Endodermal cell (in vitro differentiated cells): ENCODE measurements around the gene CACNG7. TPM values are rescaled to one million over a fixed set of nuclear protein-coding genes. Genes with fewer than 3 reads are reported as not detected.

ENCODE experiments used
- DNase-seq: peaks from one replicate; pipeline ENCODE4 v3.0.0-alpha.2; 2017
- H3K27ac ChIP-seq: 2 replicates; pipeline ENCODE4 v1.5.1; 2013; ENCODE audit warnings: mild to moderate bottlenecking, low read depth, low read length, moderate library complexity
- H3K27me3 ChIP-seq: 2 replicates; pipeline ENCODE4 v1.6.1; 2013; ENCODE audit warnings: mild to moderate bottlenecking, low read length, moderate library complexity; ENCODE audit not compliant: insufficient read depth, control insufficient read depth, poor library complexity, severe bottlenecking
- H3K36me3 ChIP-seq: 2 replicates; pipeline ENCODE4 v1.7.0; 2013; ENCODE audit warnings: mild to moderate bottlenecking, low read length, moderate library complexity; ENCODE audit not compliant: control insufficient read depth, insufficient read depth
- H3K4me1 ChIP-seq: one replicate; pipeline ENCODE4 v1.7.0; 2013; ENCODE audit warnings: low read length; ENCODE audit not compliant: control insufficient read depth, insufficient read depth
- H3K4me3 ChIP-seq: 2 replicates; pipeline ENCODE4 v1.5.1; 2013; ENCODE audit warnings: mild to moderate bottlenecking, low read length, moderate library complexity
- H3K9ac ChIP-seq: 2 replicates; pipeline ENCODE4 v1.6.1; 2013; ENCODE audit warnings: mild to moderate bottlenecking, low read length, moderate library complexity; ENCODE audit not compliant: poor library complexity, severe bottlenecking; ENCODE audit errors: extremely low read depth
- H3K9me3 ChIP-seq: 2 replicates; pipeline ENCODE4 v1.6.1; 2013; ENCODE audit warnings: mild to moderate bottlenecking, low read length, moderate library complexity; ENCODE audit not compliant: control insufficient read depth
- H3K27ac Mint-ChIP-seq: 2 replicates; pipeline ENCODE4 v1.8.0; 2020; ENCODE audit warnings: mixed read lengths
- H3K27me3 Mint-ChIP-seq: 2 replicates; pipeline ENCODE4 v1.8.0; 2021; ENCODE audit warnings: mild to moderate bottlenecking, mixed read lengths; ENCODE audit not compliant: insufficient read depth
- H3K36me3 Mint-ChIP-seq: 2 replicates; pipeline ENCODE4 v1.8.0; 2020; ENCODE audit warnings: low read depth, mixed read lengths
- H3K4me1 Mint-ChIP-seq: 2 replicates; pipeline ENCODE4 v1.8.0; 2020; ENCODE audit warnings: mixed read lengths
- H3K4me3 Mint-ChIP-seq: 2 replicates; pipeline ENCODE4 v1.8.0; 2020; ENCODE audit warnings: mild to moderate bottlenecking, moderate library complexity, mixed read lengths
- H3K9me3 Mint-ChIP-seq: 2 replicates; pipeline ENCODE4 v1.8.0; 2020; ENCODE audit warnings: mild to moderate bottlenecking, mixed read lengths
- CTCF ChIP-seq: fragments of 200-600 bp; sonication (generic); conservative IDR thresholded peaks from 2 replicates; pipeline ENCODE4 v1.5.0; 2021; ENCODE audit warnings: antibody characterized with exemption, mild to moderate bottlenecking
- WGBS, 2 experiments: methylation state at CpG; one replicate each; pipeline versions ENCODE4 v1.1.5 to v1.1.7; 2013; ENCODE audit warnings: missing lambda C conversion rate in 2 of 2, mixed read lengths in 1 of 2; ENCODE audit not compliant: insufficient coverage in 1 of 2, insufficient read length in 1 of 2; 5-methylcytosine and 5-hydroxymethylcytosine counted together
- total RNA-seq, 2 donors: library from RNA; stranded (reverse); fragmentation: NEBNext Ultra II Directional in 1 of 2; extraction: Animal tissue kit (Norgen Biotek cat#: 25700) in 1 of 2; gene quantifications; 2 replicates in 1 of 2; 3 replicates in 1 of 2; pipeline ENCODE4 v1.2.1, GENCODE V29; 2021

CACNG7 gene
- total RNA-seq, 2 donors from 2014 or later = 2.7 to 3.4 TPM

- Mint-ChIP-seq H3K4me3 (no peak overlapping the region), H3K36me3 (no peaks in the 10 kb centered on the region), H3K27ac (no peak overlapping the region), H3K9me3 (no peaks in the 10 kb centered on the region), H3K4me1 (no peaks in the 10 kb centered on the region), H3K27me3 (peaks cover 20% of the 10 kb centered on the region)
- no peaks in the 10 kb centered on the region for H3K36me3 ChIP-seq
- no peak overlapping the region for H3K4me3 ChIP-seq
- peak; percentile 72 for DNase-seq
- no peak overlapping the region for H3K9ac ChIP-seq
- H3K27ac ChIP-seq = no peak overlapping the region
- H3K27me3 ChIP-seq = peaks cover 10% of the 10 kb centered on the region
- H3K9me3 ChIP-seq = no peaks in the 10 kb centered on the region
- 50 to 66% methylated on average over 2 to 8 of the region's 8 CpGs for WGBS, 2 experiments
- no peaks in the 10 kb centered on the region for H3K4me1 ChIP-seq
- no peak for TF ChIP-seq CTCF
These were observed 16.1 kb upstream of the CACNG7 start for GRCh38 chr19:53892981-53893325.

GRCh38 chr19:53894707-53895106, 14.4 kb upstream of the CACNG7 start:
- no peak overlapping the region for H3K9ac ChIP-seq

GRCh38 chr19:53896682-53897081, 12.4 kb upstream of the CACNG7 start:
- no peak overlapping the region for H3K4me3 ChIP-seq
- WGBS, 2 experiments = 72 to 77% methylated on average over 2 to 4 of the region's 4 CpGs

More at GRCh38 chr19:53894707-53895106, 14.4 kb upstream of the CACNG7 start:
- Mint-ChIP-seq H3K4me3 (no peak overlapping the region), H3K27me3 (peaks cover 32% of the 10 kb centered on the region), H3K36me3 (no peaks in the 10 kb centered on the region), H3K27ac (no peak overlapping the region), H3K4me1 (peaks cover 4% of the 10 kb centered on the region), H3K9me3 (peaks cover 2% of the 10 kb centered on the region)
- H3K4me1 ChIP-seq = no peaks in the 10 kb centered on the region
- no peak overlapping the region for H3K4me3 ChIP-seq
- no peak for DNase-seq
- no peaks in the 10 kb centered on the region for H3K36me3 ChIP-seq
- 89 to 95% methylated on average over 7 to 9 of the region's 9 CpGs for WGBS, 2 experiments
- TF ChIP-seq CTCF = no peak
- H3K27me3 ChIP-seq = peaks cover 15% of the 10 kb centered on the region
- no peak overlapping the region for H3K27ac ChIP-seq
- no peaks in the 10 kb centered on the region for H3K9me3 ChIP-seq

More at GRCh38 chr19:53896682-53897081, 12.4 kb upstream of the CACNG7 start:
- no peaks in the 10 kb centered on the region for H3K36me3 ChIP-seq
- Mint-ChIP-seq H3K36me3 (no peaks in the 10 kb centered on the region), H3K4me3 (no peak overlapping the region), H3K27me3 (peaks cover 36% of the 10 kb centered on the region), H3K4me1 (peaks cover 4% of the 10 kb centered on the region), H3K27ac (no peak overlapping the region), H3K9me3 (peaks cover 2% of the 10 kb centered on the region)
- peaks cover 15% of the 10 kb centered on the region for H3K27me3 ChIP-seq
- H3K4me1 ChIP-seq = no peaks in the 10 kb centered on the region
- DNase-seq = no peak
- no peaks in the 10 kb centered on the region for H3K9me3 ChIP-seq
- no peak for TF ChIP-seq CTCF
- no peak overlapping the region for H3K9ac ChIP-seq
- H3K27ac ChIP-seq = no peak overlapping the region
